ENCODE data around the gene AGPAT3. TPM values are rescaled to one million over a fixed set of nuclear protein-coding genes. Genes with fewer than 3 reads are reported as not detected.

AGPAT3 gene
- total and polyA plus RNA-seq, 2 donors (not counting 3 experiments of a cell fraction or from before 2014, with no cell fraction given) = 39.9 to 76.7 TPM

DNA sequence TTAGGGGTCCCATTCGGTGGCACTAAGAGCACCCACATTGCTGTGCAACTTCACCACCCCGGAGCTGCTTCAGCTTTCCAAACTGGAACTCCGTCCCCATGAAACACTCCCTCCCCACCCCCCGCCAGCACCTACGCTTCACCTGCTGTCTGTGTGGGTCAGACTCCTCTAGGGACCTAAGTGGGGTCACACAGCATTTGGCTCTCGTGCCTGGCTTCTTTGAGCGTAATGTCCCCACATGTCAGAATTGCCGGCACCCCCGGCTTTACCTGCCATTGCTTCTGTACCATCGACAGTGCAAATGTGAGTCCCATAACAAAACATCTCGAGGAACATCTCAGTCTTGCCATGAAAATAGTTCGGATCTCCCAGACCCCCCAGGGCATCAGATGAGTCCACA is 35.9 kb upstream of the AGPAT3 start:
- H3K27ac ChIP-seq (ENCODE audit: insufficient read depth, low read depth, low read length) = no peak overlapping the region

More for the DNA sequence above, 35.9 kb upstream of the AGPAT3 start:
- no TSS peak for BruUV-seq (replicated peaks)
- dilution Hi-C loops (cut with MboI; ENCODE audit: extremely low pct_ligation_motif_present, low sequenced_read_pairs) (no loop called here), intact Hi-C loops (cut with micrococcal nuclease) (loop anchor here (5.0 kb wide), 1 partner anchor 38 kb away; the partner anchor contains the start of gene AGPAT3)
- H3K9me1 ChIP-seq (replicated peaks; ENCODE audit: control insufficient read depth, extremely low read depth, insufficient read depth, low read length) = no peaks in the 10 kb centered on the region
- H3K9me3 ChIP-seq (replicated peaks; ENCODE audit: control insufficient read depth, insufficient read depth, low read length) = no peaks in the 10 kb centered on the region
- FAIRE-seq = no peak
- no peaks in the 10 kb centered on the region for H3K79me2 ChIP-seq (ENCODE audit: control insufficient read depth, insufficient read depth, low read length)
- H3K4me1 ChIP-seq (ENCODE audit: control insufficient read depth, extremely low read depth, insufficient read depth, low read length) = no peaks in the 10 kb centered on the region
- H4K20me1 ChIP-seq (replicated peaks; ENCODE audit: control insufficient read depth, extremely low read depth, insufficient read depth, low read length) = no peaks in the 10 kb centered on the region
- DNase-seq (ENCODE audit: low read depth, low spot score) = no peak
- no peak overlapping the region for H3K9ac ChIP-seq (replicated peaks; ENCODE audit: extremely low read depth, insufficient read depth, low read length)
- H3K27me3 ChIP-seq (ENCODE audit: control insufficient read depth in 2 of 2, insufficient read depth in 2 of 2, low read length in 2 of 2) = peaks cover 0 to 3% of the 10 kb centered on the region in 2 experiments
- H3K4me2 ChIP-seq (ENCODE audit: insufficient read depth, low read length) = no peak overlapping the region
- no peak overlapping the region for H2AFZ ChIP-seq (ENCODE audit: low read depth, low read length)
- no peaks in the 10 kb centered on the region for H3K36me3 ChIP-seq (ENCODE audit: control insufficient read depth in 2 of 2, extremely low read depth in 1 of 2, insufficient read depth in 2 of 2, low read length in 2 of 2)
- TF ChIP-seq POLR2AphosphoS5 (IDR thresholded peaks at IDR 0.05; ENCODE audit: insufficient read depth, low read depth, low read length) = no peak
- TF ChIP-seq POLR2A (IDR thresholded peaks at IDR 0.05; ENCODE audit: low read depth, low read length) = no peak
- no peak for TF ChIP-seq JUN (IDR thresholded peaks at IDR 0.05; ENCODE audit: borderline replicate concordance, insufficient read depth, insufficient read length, low read depth)
- TF ChIP-seq, protein P1, sequence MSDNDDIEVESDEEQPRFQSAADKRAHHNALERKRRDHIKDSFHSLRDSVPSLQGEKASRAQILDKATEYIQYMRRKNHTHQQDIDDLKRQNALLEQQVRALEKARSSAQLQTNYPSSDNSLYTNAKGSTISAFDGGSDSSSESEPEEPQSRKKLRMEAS (IDR thresholded peaks at IDR 0.05; ENCODE audit: insufficient read depth, insufficient read length) = no peak
- TF ChIP-seq, protein P2, sequence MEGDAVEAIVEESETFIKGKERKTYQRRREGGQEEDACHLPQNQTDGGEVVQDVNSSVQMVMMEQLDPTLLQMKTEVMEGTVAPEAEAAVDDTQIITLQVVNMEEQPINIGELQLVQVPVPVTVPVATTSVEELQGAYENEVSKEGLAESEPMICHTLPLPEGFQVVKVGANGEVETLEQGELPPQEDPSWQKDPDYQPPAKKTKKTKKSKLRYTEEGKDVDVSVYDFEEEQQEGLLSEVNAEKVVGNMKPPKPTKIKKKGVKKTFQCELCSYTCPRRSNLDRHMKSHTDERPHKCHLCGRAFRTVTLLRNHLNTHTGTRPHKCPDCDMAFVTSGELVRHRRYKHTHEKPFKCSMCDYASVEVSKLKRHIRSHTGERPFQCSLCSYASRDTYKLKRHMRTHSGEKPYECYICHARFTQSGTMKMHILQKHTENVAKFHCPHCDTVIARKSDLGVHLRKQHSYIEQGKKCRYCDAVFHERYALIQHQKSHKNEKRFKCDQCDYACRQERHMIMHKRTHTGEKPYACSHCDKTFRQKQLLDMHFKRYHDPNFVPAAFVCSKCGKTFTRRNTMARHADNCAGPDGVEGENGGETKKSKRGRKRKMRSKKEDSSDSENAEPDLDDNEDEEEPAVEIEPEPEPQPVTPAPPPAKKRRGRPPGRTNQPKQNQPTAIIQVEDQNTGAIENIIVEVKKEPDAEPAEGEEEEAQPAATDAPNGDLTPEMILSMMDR (IDR thresholded peaks at IDR 0.05; ENCODE audit: extremely low read depth in 1 of 2, insufficient read depth in 1 of 2, low read depth in 1 of 2, low read length in 2 of 2) = no peak
- no peak for TF ChIP-seq EZH2 (IDR thresholded peaks at IDR 0.05; ENCODE audit: borderline replicate concordance, low read depth, low read length, severe bottlenecking)
- no peak for TF ChIP-seq MYC (IDR thresholded peaks at IDR 0.05; ENCODE audit: low read depth, low read length)
- no peak for TF ChIP-seq FOS (IDR thresholded peaks at IDR 0.05; ENCODE audit: borderline replicate concordance, insufficient read depth, low read length)
- no peak for TF ChIP-seq GATA2 (IDR thresholded peaks at IDR 0.05; ENCODE audit: insufficient read depth, insufficient read length, low read depth, low read length)
- ChIA-PET POLR2A (no interaction called here), CTCF (no interaction called here)
- no peak overlapping the region for H3K4me3 ChIP-seq (replicated peaks in 1 of 3; ENCODE audit: insufficient read depth in 1 of 3, low read depth in 1 of 3, low read length in 3 of 3)
